Activated naive CD4-positive, alpha-beta T cell treated with anti-CD3 and anti-CD28 coated beads, Interleukin-2, amount 10 ng/mL, durations not matched to agents 7 days and 5 days (primary cell): ENCODE measurements around the gene JUND.

Source experiments
- CTCF ChIA-PET: fragments of 350-600 bp; sonication (Branson Sonifier 250); formaldehyde crosslinking; loops from one replicate; lab custom pipeline; 2021; ENCODE audit warnings: antibody characterized with exemption; lab: Charles Lee
- DNase-seq: peaks from one replicate; pipeline ENCODE4 v3.0.0-alpha.2; 2020
- H3K27ac Mint-ChIP-seq: one replicate; pipeline ENCODE4 v1.8.0; 2021; ENCODE audit warnings: mild to moderate bottlenecking, moderate library complexity, mixed read lengths
- H3K27me3 Mint-ChIP-seq: one replicate; pipeline ENCODE4 v1.8.0; 2021; ENCODE audit warnings: mild to moderate bottlenecking, mixed read lengths
- H3K36me3 Mint-ChIP-seq: one replicate; pipeline ENCODE4 v1.8.0; 2021; ENCODE audit warnings: mixed read lengths
- H3K4me1 Mint-ChIP-seq: one replicate; pipeline ENCODE4 v1.8.0; 2021; ENCODE audit warnings: mixed read lengths
- H3K4me3 Mint-ChIP-seq: one replicate; pipeline ENCODE4 v1.8.0; 2021; ENCODE audit warnings: mild to moderate bottlenecking, moderate library complexity, mixed read lengths
- H3K9me3 Mint-ChIP-seq: one replicate; pipeline ENCODE4 v1.8.0; 2021; ENCODE audit warnings: mixed read lengths

Gene JUND

DNA sequence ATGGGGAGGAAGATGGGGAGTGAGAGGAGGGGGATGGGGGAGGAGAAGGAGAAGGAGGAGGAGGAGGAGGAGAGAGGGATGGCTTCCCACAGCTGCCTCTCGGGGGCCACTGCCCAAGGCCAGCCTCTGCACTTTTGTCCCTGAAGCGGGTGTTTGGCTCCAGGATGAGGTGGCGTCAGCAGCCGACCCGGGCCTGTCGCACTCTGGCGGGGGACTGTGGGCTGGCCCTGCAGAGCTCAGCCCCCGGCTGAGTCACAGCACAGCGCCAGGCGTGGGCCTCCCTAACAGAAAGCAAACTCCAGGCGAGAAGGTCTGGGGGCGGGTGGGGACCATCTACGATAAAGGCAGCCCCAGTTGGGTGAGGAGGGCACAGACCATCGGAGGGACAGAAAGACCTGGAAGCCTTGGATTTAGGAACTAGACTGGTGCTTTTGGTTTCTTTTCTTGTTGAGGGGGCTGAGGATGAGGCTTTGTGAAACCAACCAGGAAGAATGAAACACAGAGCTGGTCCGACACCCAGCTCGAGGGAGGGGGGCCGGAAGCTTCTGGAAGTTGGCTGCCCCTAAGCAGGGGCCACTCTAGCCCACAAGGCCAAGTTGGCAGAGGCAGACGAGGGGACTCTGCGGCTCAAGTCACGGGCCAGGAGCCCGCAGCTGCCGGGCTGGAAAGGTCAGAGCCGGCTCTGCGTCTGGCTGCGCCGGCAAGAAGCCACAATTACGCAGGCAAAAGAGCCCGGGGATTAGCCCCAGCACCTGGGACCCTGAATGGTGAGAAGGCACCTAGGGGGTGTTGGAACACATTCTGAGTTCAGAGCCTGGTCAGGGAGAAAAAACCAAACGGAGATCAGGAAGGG lies 23.3 kb upstream of the JUND start:
- Mint-ChIP-seq H3K27ac (peak overlapping the region; percentile 99), H3K27me3 (no peaks in the 10 kb centered on the region), H3K4me3 (peak overlapping the region; percentile 94), H3K4me1 (peaks cover 50% of the 10 kb centered on the region), H3K9me3 (no peaks in the 10 kb centered on the region), H3K36me3 (peaks cover 33% of the 10 kb centered on the region)
- CTCF ChIA-PET = interaction anchor here (0.6 to 7.6 kb wide), 7 partner anchors 12 to 106 kb away, joined by 3 to 132 read pairs (median 8); partner anchors contain the start of gene JUND
- DNase-seq = peak; percentile 87

DNA sequence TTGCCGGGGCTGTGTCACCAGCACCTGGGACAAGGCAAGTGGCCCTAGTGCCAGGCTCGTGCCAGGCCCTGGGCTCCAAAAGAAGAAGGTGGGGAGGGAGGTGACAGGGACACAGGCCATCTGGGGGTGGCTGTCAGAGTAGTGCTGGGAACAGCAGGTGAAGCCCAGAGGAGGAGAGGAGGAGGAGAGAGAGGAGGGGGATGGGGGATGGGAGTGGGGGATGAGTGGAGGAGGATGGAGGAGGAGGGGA lies 22.7 kb upstream of the JUND start:
- peak overlapping the region; percentile 99 for H3K27ac Mint-ChIP-seq
- H3K4me3 Mint-ChIP-seq = peak overlapping the region; percentile 94
- no peak for DNase-seq
- H3K36me3 Mint-ChIP-seq = peaks cover 31% of the 10 kb centered on the region
- CTCF ChIA-PET = interaction anchor here (0.6 to 7.6 kb wide), 5 partner anchors 11 to 107 kb away, joined by 3 to 132 read pairs (median 14); partner anchors contain the start of gene JUND
- H3K4me1 Mint-ChIP-seq = peaks cover 53% of the 10 kb centered on the region
- no peaks in the 10 kb centered on the region for H3K9me3 Mint-ChIP-seq
- H3K27me3 Mint-ChIP-seq = no peaks in the 10 kb centered on the region

DNA sequence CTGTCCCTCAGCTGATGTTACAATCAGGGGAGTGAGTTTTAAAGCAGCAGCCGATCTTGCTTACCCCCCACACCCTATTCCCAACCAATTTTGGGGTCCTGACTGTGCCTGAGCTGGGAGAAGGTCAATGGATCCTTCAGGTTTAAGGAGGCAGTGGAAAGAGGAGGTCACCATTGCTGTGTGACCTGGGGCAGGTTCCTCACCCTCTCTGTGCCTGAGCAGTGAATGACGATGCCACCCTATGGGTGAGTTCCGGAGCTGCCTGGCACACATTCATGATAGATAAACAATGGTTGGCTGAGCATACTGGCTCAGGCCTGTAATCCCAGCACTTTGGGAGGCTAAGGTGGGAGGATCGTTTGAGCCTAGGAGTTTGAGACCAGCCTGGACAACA lies 20.3 kb upstream of the JUND start:
- H3K27me3 Mint-ChIP-seq = no peaks in the 10 kb centered on the region
- no peaks in the 10 kb centered on the region for H3K9me3 Mint-ChIP-seq
- CTCF ChIA-PET = interaction anchor here (1.2 to 7.6 kb wide), 3 partner anchors 9 to 21 kb away, joined by 9 to 132 read pairs (median 13); partner anchors contain the start of genes JUND and LSM4
- H3K27ac Mint-ChIP-seq = peak overlapping the region; percentile 70
- H3K4me3 Mint-ChIP-seq = peak overlapping the region; percentile 52
- peaks cover 56% of the 10 kb centered on the region for H3K4me1 Mint-ChIP-seq
- DNase-seq = no peak
- H3K36me3 Mint-ChIP-seq = peaks cover 21% of the 10 kb centered on the region

DNA sequence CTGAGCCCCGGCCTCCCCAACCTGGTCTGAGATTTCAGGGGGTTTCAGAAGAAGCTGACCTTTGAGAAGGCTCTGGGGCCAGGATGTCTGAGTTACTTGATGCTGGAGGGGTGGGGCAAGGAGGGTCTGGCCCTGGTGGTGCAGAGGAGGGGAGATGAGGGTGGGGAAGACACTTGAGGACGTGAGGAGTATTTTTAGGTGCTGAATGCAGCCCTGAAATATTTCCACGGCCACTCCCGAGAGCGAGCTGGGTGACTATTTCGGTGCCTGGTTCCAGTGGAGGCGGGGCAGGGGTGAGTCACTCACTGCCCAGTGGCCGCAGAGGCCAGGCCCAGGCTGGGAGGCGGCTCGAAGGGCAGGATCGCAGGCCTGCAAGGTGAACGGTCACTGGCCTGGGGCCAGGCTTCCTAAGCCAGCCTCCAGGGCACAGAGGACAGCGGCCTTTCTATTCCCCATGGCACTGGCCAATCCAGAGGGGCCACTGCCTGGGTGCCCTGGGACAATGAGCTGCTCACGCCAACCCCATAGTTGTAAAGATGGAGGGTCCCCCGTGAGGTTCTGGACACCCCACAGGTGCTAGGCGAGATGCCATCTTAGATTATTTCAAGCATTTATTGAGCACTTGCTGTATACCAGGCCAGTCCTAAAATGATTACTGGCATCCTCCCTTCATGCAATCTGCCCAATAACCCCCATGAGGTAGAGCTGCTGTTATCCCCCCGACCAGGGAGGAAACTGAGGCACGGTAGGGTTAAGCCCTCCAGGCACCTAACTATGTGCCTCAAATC lies 19.7 kb upstream of the JUND start:
- peaks cover 53% of the 10 kb centered on the region for H3K4me1 Mint-ChIP-seq
- H3K36me3 Mint-ChIP-seq = peaks cover 17% of the 10 kb centered on the region
- H3K4me3 Mint-ChIP-seq = no peak overlapping the region
- H3K27me3 Mint-ChIP-seq = no peaks in the 10 kb centered on the region
- CTCF ChIA-PET = interaction anchor here (1.2 to 7.6 kb wide), 3 partner anchors 9 to 21 kb away, joined by 9 to 132 read pairs (median 13); partner anchors contain the start of genes JUND and LSM4
- no peaks in the 10 kb centered on the region for H3K9me3 Mint-ChIP-seq
- no peak for DNase-seq
- no peak overlapping the region for H3K27ac Mint-ChIP-seq

DNA sequence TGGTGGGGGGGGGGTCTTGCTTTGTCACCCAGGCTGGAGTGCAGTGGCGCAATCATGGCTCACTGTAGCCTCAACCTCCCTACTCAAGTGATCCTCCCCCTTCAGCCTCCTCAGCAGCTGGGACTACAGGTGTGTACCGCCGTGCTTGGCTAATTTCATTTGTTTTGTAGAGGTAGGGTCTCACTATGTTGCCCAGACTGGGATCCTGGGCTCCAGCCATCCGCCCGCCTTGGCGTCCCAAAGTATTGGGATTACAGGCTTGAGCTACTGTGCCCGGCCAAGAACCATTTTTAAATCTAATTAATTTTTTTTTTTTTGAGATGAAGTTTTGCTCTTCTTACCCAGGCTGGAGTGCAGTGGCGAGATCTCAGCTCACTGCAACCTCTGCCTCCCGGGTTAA lies 18.2 kb upstream of the JUND start:
- H3K36me3 Mint-ChIP-seq = peaks cover 12% of the 10 kb centered on the region
- no peak for DNase-seq
- no peak overlapping the region for H3K27ac Mint-ChIP-seq
- H3K4me1 Mint-ChIP-seq = peaks cover 53% of the 10 kb centered on the region
- H3K9me3 Mint-ChIP-seq = no peaks in the 10 kb centered on the region
- CTCF ChIA-PET = interaction anchor here (7.6 kb wide), 1 partner anchor 19 kb away, joined by 132 read pairs; the partner anchor contains the start of gene JUND
- H3K4me3 Mint-ChIP-seq = no peak overlapping the region
- no peaks in the 10 kb centered on the region for H3K27me3 Mint-ChIP-seq

DNA sequence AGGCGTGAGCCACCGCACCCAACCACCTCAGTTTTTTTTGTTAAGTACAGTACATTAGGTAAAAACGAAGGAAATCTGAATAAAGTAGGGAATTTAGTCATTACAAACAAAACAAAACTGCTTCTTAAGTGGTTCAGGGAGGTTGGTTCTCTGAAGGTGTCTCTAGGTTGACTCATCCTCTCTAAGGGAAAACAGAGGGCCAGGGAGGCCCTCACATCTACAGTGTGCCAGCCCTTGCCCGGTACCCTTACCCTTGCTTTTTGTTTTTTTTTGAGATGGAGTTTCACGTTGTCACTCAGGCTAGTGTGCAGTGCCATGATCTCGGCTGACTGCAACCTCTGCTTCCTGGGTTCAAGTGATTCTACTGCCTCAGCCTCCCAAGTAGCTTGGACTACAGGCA lies 17.2 kb upstream of the JUND start:
- Mint-ChIP-seq H3K4me3 (no peak overlapping the region), H3K27me3 (no peaks in the 10 kb centered on the region), H3K9me3 (no peaks in the 10 kb centered on the region), H3K27ac (peak overlapping the region; percentile 56), H3K4me1 (peaks cover 60% of the 10 kb centered on the region), H3K36me3 (peaks cover 7% of the 10 kb centered on the region)
- DNase-seq = no peak
- CTCF ChIA-PET = interaction anchor here (7.6 kb wide), 1 partner anchor 18 kb away, joined by 132 read pairs; the partner anchor contains the start of gene JUND

DNA sequence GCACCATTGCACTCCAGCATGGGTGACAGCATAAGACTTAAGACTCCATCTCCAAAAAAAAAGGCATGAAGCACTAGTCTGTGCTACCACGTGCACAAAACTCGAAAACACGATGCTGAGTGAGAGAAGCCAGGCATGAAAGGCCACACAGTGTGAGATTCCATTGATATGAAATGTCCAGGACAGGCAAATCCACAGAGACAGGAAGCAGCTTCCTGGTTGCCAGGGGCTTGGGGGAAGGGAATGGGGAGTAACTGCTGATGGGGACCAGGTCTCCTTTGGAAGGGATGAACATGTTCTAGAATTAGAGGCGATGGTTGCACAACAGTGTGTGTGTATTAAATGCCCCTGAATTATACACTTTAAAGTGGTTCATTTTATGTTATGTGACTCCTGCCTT lies 15.9 kb upstream of the JUND start:
- Mint-ChIP-seq H3K9me3 (no peaks in the 10 kb centered on the region), H3K4me1 (peaks cover 63% of the 10 kb centered on the region), H3K36me3 (peaks cover 3% of the 10 kb centered on the region), H3K4me3 (no peak overlapping the region), H3K27ac (no peak overlapping the region), H3K27me3 (no peaks in the 10 kb centered on the region)
- DNase-seq = no peak
- CTCF ChIA-PET = interaction anchor here (1.6 kb wide), 1 partner anchor 18 kb away, joined by 5 read pairs; no protein-coding TSS in a partner anchor

DNA sequence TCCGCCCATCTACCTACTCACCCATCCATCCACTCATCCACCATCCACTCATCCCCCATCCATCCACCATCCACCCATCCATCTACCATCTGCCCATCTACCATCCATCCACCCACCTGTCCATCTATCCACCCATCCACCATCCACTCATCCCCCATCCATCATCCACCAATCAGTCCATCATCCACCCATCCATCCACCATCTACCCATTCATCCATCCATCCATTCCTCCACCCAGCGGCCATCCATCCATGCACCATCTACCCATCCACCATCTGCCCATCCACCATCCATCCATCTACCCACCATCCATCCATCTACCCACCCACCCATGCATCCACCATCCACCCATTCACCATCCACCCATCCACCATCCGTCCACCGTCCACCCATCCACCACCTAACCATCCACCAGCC lies 13.6 kb upstream of the JUND start:
- Mint-ChIP-seq H3K27me3 (no peaks in the 10 kb centered on the region), H3K27ac (no peak overlapping the region), H3K9me3 (no peaks in the 10 kb centered on the region), H3K4me3 (no peak overlapping the region), H3K4me1 (peaks cover 70% of the 10 kb centered on the region), H3K36me3 (peaks cover 8% of the 10 kb centered on the region)
- no peak for DNase-seq
- CTCF ChIA-PET = interaction anchor here (6.6 kb wide), 1 partner anchor 15 kb away, joined by 73 read pairs; the partner anchor contains the start of gene JUND

DNA sequence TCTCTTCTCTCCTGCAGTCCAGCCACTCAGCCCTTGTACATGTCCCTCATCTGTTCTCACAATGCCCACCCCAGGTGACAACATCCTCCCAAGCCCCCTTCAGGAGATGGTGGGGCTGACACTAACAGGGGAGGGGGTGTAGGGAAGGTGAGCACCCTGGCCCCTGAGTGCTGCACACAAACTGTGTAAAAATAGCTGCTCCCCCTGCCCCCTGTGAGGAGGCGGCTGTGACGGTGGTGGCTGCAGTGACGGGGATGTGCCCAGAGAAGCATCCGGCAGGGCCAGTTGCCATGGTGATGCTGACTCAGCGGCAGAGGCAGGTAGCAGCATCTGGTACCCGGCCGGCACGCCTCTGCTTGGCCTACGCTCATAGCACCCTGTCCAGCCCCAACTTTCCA lies 13.0 kb upstream of the JUND start:
- Mint-ChIP-seq H3K27ac (peak overlapping the region; percentile 96), H3K4me3 (peak overlapping the region; percentile 89), H3K36me3 (peaks cover 8% of the 10 kb centered on the region), H3K9me3 (no peaks in the 10 kb centered on the region), H3K27me3 (no peaks in the 10 kb centered on the region), H3K4me1 (peaks cover 76% of the 10 kb centered on the region)
- peak; percentile 95 for DNase-seq
- CTCF ChIA-PET = interaction anchor here (6.6 kb wide), 1 partner anchor 15 kb away, joined by 73 read pairs; the partner anchor contains the start of gene JUND

DNA sequence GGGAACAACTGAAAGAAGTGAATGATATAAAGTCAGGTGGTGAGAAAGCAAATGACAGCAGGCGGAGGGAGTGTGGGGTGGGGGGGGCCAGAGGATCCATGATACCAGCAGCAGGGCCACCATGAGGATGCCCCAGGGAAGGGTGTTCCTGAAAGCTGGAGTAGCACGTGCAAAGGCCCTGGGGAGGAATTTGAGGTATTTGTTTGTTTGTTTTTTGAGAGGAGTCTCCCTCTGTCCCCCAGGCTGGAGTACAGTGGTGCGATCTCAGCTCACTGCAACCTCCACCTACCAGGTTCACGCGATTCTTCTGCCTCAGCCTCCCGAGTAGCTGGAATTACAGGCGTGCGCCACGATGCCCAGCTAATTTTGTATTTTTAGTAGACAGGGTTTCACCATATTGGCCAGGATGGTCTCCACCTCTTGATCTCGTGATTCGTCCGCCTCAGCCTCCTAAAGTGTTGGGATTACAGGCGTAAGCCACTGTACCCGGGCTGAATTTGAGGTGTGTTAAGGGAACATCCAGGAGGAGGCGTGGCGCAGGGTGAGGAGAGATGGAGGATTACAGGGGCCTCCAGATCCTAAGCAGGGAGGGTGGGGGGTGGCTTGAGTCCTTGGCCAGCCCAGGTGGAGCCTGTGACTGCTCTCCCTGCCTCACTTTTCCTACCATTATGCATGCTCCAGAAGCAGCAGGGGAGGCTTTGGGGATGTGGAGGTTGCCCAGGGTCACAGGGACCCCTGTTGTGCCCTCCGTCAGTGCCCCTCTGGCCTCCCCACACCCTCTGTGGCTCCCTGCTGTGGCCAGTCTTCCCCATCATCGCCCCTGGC lies 12.4 kb upstream of the JUND start:
- Mint-ChIP-seq H3K27me3 (no peaks in the 10 kb centered on the region), H3K4me1 (peaks cover 75% of the 10 kb centered on the region), H3K9me3 (no peaks in the 10 kb centered on the region), H3K4me3 (peak overlapping the region; percentile 89), H3K27ac (peak overlapping the region; percentile 96), H3K36me3 (peaks cover 8% of the 10 kb centered on the region)
- DNase-seq = no peak
- CTCF ChIA-PET = interaction anchor here (0.7 to 6.6 kb wide), 4 partner anchors 8 to 227 kb away, joined by 3 to 73 read pairs (median 14); partner anchors contain the start of gene JUND

DNA sequence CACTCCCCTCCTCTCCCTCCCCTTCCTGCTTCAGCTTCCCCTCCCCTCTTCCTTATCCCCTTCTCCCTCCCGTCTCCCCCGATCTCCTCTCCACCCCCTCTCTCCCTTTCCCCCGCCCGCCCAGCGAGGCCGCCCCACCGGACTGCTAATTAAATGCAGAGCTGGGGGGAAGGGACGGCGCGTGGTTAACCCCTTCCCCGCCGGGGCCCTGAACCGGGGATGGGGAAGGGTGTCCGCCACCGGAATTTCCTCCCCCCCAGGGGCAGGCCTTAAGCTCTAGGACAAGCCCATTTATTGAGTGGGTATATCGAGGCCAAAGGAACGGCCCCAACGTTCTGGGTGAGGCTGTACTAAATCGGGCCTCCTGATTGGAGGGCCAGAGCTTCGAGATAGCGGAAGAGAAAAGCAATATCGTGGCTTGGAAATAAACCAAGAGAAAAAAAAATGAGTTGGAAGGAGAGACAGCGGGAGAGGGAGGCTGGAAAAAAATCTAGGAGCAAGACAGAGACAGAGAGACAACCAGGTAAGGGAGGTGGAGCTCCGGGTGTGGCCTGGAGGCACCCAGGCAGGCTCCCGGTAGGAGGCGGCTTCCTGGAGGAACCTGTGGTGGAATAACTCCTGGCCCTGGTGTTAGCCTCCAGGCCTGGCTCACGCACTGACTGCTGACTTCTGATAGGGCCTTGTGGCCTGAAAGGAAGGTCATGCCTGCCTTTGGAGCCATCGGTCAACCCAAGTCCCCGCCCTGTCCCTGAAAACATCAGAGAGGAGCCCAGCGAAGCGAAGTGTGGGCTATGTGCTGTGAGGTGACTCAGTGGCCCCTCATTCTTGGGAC lies 11.6 kb upstream of the JUND start:
- no peaks in the 10 kb centered on the region for H3K9me3 Mint-ChIP-seq
- peaks cover 8% of the 10 kb centered on the region for H3K36me3 Mint-ChIP-seq
- peaks cover 77% of the 10 kb centered on the region for H3K4me1 Mint-ChIP-seq
- H3K4me3 Mint-ChIP-seq = peak overlapping the region; percentile 89
- peak overlapping the region; percentile 96 for H3K27ac Mint-ChIP-seq
- DNase-seq = peak; percentile 67
- CTCF ChIA-PET = interaction anchor here (0.7 to 6.6 kb wide), 7 partner anchors 9 to 228 kb away, joined by 3 to 73 read pairs (median 5); partner anchors contain the start of gene JUND
- no peaks in the 10 kb centered on the region for H3K27me3 Mint-ChIP-seq

DNA sequence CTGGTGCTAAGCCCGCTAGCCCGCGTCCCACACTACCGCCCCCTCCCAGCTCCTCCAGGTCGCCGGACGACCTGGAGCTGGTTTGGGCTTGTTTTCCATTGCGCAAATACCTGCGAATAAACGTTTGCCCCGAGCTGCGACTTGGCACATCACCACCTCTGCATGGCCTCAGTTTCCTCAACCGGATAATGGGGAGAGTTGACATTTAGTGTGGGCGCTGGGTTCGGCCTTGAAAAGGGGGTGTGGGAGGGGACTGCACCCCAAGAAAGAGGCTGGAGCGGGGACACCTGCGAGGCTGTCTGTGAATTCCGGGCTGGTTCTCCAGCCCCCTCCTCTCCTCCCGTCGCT lies 11.0 kb upstream of the JUND start:
- Mint-ChIP-seq H3K36me3 (peaks cover 8% of the 10 kb centered on the region), H3K4me1 (peaks cover 75% of the 10 kb centered on the region), H3K4me3 (peak overlapping the region; percentile 89), H3K9me3 (no peaks in the 10 kb centered on the region), H3K27ac (peak overlapping the region; percentile 96), H3K27me3 (no peaks in the 10 kb centered on the region)
- peak; percentile 55 for DNase-seq
- CTCF ChIA-PET = interaction anchor here (0.8 to 6.6 kb wide), 7 partner anchors 8 to 35 kb away, joined by 3 to 73 read pairs (median 5); partner anchors contain the start of gene JUND
